SK-N-SH treated with all-trans-retinoic acid at 6 μM for 48 hours (cell line): ENCODE measurements around the gene BUB1B.

Experiments used
- ATAC-seq: fragments of 200-7000 bp; cut with Tn5 transposase; 3 replicates; pipeline ENCODE4 v1.9.1; 2020; ENCODE audit warnings: mild to moderate bottlenecking, moderate library complexity
- ARNTL ChIP-seq: fragments of 450-650 bp; formaldehyde crosslinking; IDR thresholded peaks from 2 replicates; pipeline ENCODE4 v1.5.0; 2020; ENCODE audit warnings: low read depth, mild to moderate bottlenecking, moderate library complexity, borderline replicate concordance
- BACH2 ChIP-seq: fragments of 250-450 bp; sonication (Bioruptor Pico); IDR thresholded peaks from 2 replicates; pipeline ENCODE4 v1.9.0; 2021; ENCODE audit warnings: mild to moderate bottlenecking, borderline replicate concordance
- CSDC2 ChIP-seq: fragments of 250-450 bp; sonication (Bioruptor Pico); IDR thresholded peaks from 2 replicates; pipeline ENCODE4 v1.5.0; 2020; ENCODE audit warnings: mild to moderate bottlenecking, moderate library complexity
- ESRRG ChIP-seq: fragments of 250-450 bp; sonication (Bioruptor Pico); IDR thresholded peaks from 2 replicates; pipeline ENCODE4 v1.6.1; 2021; ENCODE audit warnings: mild to moderate bottlenecking
- GLIS3 ChIP-seq: fragments of 250-450 bp; sonication (Bioruptor Pico); IDR thresholded peaks from 2 replicates; pipeline ENCODE4 v1.5.0; 2020; ENCODE audit warnings: mild to moderate bottlenecking, moderate library complexity
- ISL1 ChIP-seq: fragments of 250-450 bp; sonication (Bioruptor Pico); IDR thresholded peaks from 2 replicates; pipeline ENCODE4 v2.1.2; 2022; ENCODE audit warnings: mild to moderate bottlenecking, moderate library complexity
- OSR1 ChIP-seq: fragments of 250-450 bp; sonication (Bioruptor Pico); IDR thresholded peaks from 2 replicates; pipeline ENCODE4 v1.8.0; 2022; ENCODE audit warnings: moderate library complexity, mild to moderate bottlenecking, inconsistent platforms
- PPARA ChIP-seq: fragments of 250-450 bp; sonication (Bioruptor Pico); IDR thresholded peaks from 2 replicates; pipeline ENCODE4 v1.5.0; 2020; ENCODE audit warnings: mild to moderate bottlenecking, borderline replicate concordance
- RARB ChIP-seq: fragments of 250-450 bp; sonication (Bioruptor Pico); IDR thresholded peaks from 2 replicates; pipeline ENCODE4 v1.8.0; 2021; ENCODE audit warnings: mild to moderate bottlenecking, moderate library complexity
- SNAI2 ChIP-seq: fragments of 250-450 bp; sonication (Bioruptor Pico); IDR thresholded peaks from 2 replicates; pipeline ENCODE4 v1.5.0; 2020; ENCODE audit warnings: mild to moderate bottlenecking, moderate library complexity
- TCF4 ChIP-seq: fragments of 250-450 bp; sonication (Bioruptor Pico); IDR thresholded peaks from 2 replicates; pipeline ENCODE4 v1.8.0; 2021; ENCODE audit warnings: mild to moderate bottlenecking, moderate library complexity, borderline replicate concordance
- TOX ChIP-seq: fragments of 250-450 bp; sonication (Bioruptor Pico); IDR thresholded peaks from 2 replicates; pipeline ENCODE4 v1.8.0; 2021; ENCODE audit warnings: mild to moderate bottlenecking, moderate library complexity, borderline replicate concordance
- ZC3H10 ChIP-seq: fragments of 250-450 bp; sonication (Bioruptor Pico); IDR thresholded peaks from 2 replicates; pipeline ENCODE4 v1.5.1; 2021; ENCODE audit warnings: mild to moderate bottlenecking, moderate library complexity
- ZFP3 ChIP-seq: fragments of 250-450 bp; sonication (Bioruptor Pico); IDR thresholded peaks from 2 replicates; pipeline ENCODE4 v1.5.0; 2020; ENCODE audit warnings: mild to moderate bottlenecking, moderate library complexity
- ZFP30 ChIP-seq: fragments of 450-650 bp; formaldehyde crosslinking; IDR thresholded peaks from 2 replicates; pipeline ENCODE4 v1.5.0; 2022; ENCODE audit warnings: mild to moderate bottlenecking, moderate library complexity
- ZNF565 ChIP-seq: fragments of 450-650 bp; formaldehyde crosslinking; conservative IDR thresholded peaks from 2 replicates; pipeline ENCODE4 v1.5.0; 2020; ENCODE audit warnings: low read depth, mild to moderate bottlenecking, moderate library complexity
- ZNF70 ChIP-seq: fragments of 450-650 bp; formaldehyde crosslinking; IDR thresholded peaks from 2 replicates; pipeline ENCODE4 v1.5.0; 2020; ENCODE audit warnings: mild to moderate bottlenecking, moderate library complexity
- ZNF8 ChIP-seq: fragments of 450-650 bp; formaldehyde crosslinking; IDR thresholded peaks from 2 replicates; pipeline ENCODE4 v1.5.0; 2020; ENCODE audit warnings: mild to moderate bottlenecking, moderate library complexity
- TF ChIP-seq, protein P1 (sequence below): fragments of 250-450 bp; sonication (Bioruptor Pico); IDR thresholded peaks from 2 replicates; pipeline ENCODE4 v1.5.1; 2020; ENCODE audit warnings: low read depth, mild to moderate bottlenecking, moderate library complexity
- TF ChIP-seq, protein P2 (sequence below): fragments of 250-450 bp; sonication (Bioruptor Pico); IDR thresholded peaks from 2 replicates; pipeline ENCODE4 v1.8.0; 2021; ENCODE audit warnings: low read depth, mild to moderate bottlenecking, moderate library complexity, borderline replicate concordance
- TF ChIP-seq, protein P3 (sequence below): fragments of 250-450 bp; sonication (Bioruptor Pico); IDR thresholded peaks from 2 replicates; pipeline ENCODE4 v1.5.1; 2021; ENCODE audit warnings: mild to moderate bottlenecking, moderate library complexity
- TF ChIP-seq, protein P4 (sequence below): fragments of 250-450 bp; sonication (Bioruptor Pico); IDR thresholded peaks from 2 replicates; pipeline ENCODE4 v1.5.0; 2020; ENCODE audit warnings: mild to moderate bottlenecking, moderate library complexity

BUB1B gene

DNA sequence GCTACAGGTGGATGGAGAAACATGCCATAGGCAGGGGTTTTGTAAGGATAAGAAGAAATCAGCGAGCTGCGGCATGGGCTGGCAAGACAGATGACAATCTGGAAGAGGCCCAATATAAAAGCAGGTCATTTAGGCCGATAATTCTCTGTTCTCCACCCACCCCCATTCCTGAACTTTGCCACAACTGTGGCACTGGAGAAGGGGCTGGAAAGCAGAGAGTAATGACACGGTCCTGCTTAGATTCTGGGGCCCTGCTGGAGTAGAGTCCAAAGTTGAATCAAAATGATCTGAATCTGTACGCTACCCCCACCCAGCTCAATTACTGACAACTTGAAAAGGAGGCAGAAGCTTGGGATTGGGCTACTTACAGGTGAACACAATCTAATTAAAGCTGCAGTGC is 18.4 kb upstream of the BUB1B start:
- no peak for ATAC-seq
- TF ChIP-seq, protein P1, sequence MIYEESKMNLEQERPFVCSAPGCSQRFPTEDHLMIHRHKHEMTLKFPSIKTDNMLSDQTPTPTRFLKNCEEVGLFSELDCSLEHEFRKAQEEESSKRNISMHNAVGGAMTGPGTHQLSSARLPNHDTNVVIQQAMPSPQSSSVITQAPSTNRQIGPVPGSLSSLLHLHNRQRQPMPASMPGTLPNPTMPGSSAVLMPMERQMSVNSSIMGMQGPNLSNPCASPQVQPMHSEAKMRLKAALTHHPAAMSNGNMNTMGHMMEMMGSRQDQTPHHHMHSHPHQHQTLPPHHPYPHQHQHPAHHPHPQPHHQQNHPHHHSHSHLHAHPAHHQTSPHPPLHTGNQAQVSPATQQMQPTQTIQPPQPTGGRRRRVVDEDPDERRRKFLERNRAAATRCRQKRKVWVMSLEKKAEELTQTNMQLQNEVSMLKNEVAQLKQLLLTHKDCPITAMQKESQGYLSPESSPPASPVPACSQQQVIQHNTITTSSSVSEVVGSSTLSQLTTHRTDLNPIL (CRISPR knock-in tag), result no peak
- TF ChIP-seq ZFP3, result no peak
- TF ChIP-seq, protein P2, sequence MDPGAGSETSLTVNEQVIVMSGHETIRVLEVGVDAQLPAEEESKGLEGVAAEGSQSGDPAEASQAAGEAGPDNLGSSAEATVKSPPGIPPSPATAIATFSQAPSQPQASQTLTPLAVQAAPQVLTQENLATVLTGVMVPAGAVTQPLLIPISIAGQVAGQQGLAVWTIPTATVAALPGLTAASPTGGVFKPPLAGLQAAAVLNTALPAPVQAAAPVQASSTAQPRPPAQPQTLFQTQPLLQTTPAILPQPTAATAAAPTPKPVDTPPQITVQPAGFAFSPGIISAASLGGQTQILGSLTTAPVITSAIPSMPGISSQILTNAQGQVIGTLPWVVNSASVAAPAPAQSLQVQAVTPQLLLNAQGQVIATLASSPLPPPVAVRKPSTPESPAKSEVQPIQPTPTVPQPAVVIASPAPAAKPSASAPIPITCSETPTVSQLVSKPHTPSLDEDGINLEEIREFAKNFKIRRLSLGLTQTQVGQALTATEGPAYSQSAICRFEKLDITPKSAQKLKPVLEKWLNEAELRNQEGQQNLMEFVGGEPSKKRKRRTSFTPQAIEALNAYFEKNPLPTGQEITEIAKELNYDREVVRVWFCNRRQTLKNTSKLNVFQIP, result no peak
- TF ChIP-seq ISL1 (CRISPR knock-in tag), result no peak
- TF ChIP-seq ZC3H10 (CRISPR knock-in tag), result no peak
- TF ChIP-seq ESRRG (CRISPR knock-in tag), result no peak
- TF ChIP-seq PPARA (CRISPR knock-in tag), result no peak
- TF ChIP-seq BACH2 (CRISPR knock-in tag), result no peak
- TF ChIP-seq, protein P3, sequence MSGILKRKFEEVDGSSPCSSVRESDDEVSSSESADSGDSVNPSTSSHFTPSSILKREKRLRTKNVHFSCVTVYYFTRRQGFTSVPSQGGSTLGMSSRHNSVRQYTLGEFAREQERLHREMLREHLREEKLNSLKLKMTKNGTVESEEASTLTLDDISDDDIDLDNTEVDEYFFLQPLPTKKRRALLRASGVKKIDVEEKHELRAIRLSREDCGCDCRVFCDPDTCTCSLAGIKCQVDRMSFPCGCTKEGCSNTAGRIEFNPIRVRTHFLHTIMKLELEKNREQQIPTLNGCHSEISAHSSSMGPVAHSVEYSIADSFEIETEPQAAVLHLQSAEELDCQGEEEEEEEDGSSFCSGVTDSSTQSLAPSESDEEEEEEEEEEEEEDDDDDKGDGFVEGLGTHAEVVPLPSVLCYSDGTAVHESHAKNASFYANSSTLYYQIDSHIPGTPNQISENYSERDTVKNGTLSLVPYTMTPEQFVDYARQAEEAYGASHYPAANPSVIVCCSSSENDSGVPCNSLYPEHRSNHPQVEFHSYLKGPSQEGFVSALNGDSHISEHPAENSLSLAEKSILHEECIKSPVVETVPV, result no peak
- no peak for TF ChIP-seq TOX (CRISPR knock-in tag)
- TF ChIP-seq SNAI2 (CRISPR knock-in tag), result no peak
- TF ChIP-seq OSR1, result no peak
- TF ChIP-seq GLIS3 (CRISPR knock-in tag), result no peak
- TF ChIP-seq ZNF565 (CRISPR knock-in tag), result no peak
- TF ChIP-seq CSDC2 (CRISPR knock-in tag), result no peak
- no peak for TF ChIP-seq ZNF70 (CRISPR knock-in tag)
- no peak for TF ChIP-seq ZNF8 (CRISPR knock-in tag)
- no peak for TF ChIP-seq ZFP30
- TF ChIP-seq TCF4 (CRISPR knock-in tag), result no peak
- TF ChIP-seq, protein P4, sequence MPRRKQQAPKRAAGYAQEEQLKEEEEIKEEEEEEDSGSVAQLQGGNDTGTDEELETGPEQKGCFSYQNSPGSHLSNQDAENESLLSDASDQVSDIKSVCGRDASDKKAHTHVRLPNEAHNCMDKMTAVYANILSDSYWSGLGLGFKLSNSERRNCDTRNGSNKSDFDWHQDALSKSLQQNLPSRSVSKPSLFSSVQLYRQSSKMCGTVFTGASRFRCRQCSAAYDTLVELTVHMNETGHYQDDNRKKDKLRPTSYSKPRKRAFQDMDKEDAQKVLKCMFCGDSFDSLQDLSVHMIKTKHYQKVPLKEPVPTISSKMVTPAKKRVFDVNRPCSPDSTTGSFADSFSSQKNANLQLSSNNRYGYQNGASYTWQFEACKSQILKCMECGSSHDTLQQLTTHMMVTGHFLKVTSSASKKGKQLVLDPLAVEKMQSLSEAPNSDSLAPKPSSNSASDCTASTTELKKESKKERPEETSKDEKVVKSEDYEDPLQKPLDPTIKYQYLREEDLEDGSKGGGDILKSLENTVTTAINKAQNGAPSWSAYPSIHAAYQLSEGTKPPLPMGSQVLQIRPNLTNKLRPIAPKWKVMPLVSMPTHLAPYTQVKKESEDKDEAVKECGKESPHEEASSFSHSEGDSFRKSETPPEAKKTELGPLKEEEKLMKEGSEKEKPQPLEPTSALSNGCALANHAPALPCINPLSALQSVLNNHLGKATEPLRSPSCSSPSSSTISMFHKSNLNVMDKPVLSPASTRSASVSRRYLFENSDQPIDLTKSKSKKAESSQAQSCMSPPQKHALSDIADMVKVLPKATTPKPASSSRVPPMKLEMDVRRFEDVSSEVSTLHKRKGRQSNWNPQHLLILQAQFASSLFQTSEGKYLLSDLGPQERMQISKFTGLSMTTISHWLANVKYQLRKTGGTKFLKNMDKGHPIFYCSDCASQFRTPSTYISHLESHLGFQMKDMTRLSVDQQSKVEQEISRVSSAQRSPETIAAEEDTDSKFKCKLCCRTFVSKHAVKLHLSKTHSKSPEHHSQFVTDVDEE (CRISPR knock-in tag), result no peak

DNA sequence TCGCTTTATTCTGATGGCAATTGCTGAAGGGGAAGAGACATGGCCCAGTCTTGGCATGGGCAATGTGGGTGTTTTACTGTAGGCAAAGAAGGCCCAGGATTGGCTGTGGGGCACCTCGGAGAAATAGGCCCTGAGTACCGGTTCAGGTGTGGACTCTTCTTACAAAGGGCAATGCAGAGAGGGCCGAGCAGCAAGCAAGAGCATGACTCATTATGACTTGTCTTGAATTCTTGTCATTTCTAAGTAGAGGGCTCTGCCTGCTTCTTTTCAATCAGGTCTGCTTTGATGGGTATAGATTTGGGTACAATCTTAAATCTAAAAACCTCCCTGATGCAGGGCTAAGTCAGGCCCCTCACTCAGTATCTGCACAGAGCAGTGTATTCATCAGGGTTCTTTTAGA is 14.8 kb upstream of the BUB1B start:
- peak; percentile 86 for ATAC-seq
- no peak for TF ChIP-seq BACH2 (CRISPR knock-in tag)
- TF ChIP-seq GLIS3 (CRISPR knock-in tag), result no peak
- no peak for TF ChIP-seq ESRRG (CRISPR knock-in tag)
- TF ChIP-seq ZFP3, result no peak
- no peak for TF ChIP-seq ZNF70 (CRISPR knock-in tag)
- TF ChIP-seq ARNTL (CRISPR knock-in tag), result no peak
- TF ChIP-seq, protein P4 (CRISPR knock-in tag), result no peak
- TF ChIP-seq ISL1 (CRISPR knock-in tag), result no peak
- TF ChIP-seq, protein P3, result no peak
- no peak for TF ChIP-seq ZNF565 (CRISPR knock-in tag)
- TF ChIP-seq, protein P1 (CRISPR knock-in tag), result no peak
- no peak for TF ChIP-seq ZNF8 (CRISPR knock-in tag)
- no peak for TF ChIP-seq RARB (CRISPR knock-in tag)
- TF ChIP-seq, protein P2, result no peak
- TF ChIP-seq OSR1, result no peak
- TF ChIP-seq SNAI2 (CRISPR knock-in tag), result no peak
- no peak for TF ChIP-seq CSDC2 (CRISPR knock-in tag)
- TF ChIP-seq ZC3H10 (CRISPR knock-in tag), result no peak
